ENCODE results near the gene DPEP3.

The DPEP3 gene

DNA sequence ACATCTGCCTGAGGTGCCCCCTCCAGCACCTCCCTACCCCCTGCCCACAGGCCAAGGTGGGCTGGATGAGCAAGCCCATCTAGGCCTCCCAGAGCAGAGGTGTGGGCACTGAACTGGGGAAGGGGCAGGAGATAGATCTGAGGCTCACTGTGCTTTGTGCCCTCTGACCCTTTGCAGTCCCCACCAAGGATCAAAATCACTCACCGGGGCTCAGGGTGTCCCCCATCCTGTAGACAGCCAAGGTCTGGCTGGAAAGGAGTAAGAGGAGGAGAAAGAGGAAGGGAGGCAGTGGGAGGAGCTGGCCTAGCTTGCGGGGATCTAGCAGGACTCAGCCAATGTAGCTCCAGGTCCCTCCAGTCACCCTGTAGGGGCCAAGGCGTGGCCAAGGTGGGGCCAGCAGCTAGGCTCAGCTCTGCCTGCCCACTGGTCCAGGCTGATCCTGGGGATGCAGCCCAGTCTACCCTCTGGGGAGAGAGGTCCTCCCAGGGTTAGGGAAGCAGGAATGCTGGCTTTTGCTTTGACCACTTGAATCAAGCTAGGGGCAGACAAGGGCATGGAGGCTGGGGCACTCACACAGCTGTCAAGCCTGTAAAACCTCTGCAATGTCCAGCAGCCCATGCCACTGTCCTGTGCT lies 13.6 kb downstream of the DPEP3 start:
- DNase-seq, result no peak

DNA sequence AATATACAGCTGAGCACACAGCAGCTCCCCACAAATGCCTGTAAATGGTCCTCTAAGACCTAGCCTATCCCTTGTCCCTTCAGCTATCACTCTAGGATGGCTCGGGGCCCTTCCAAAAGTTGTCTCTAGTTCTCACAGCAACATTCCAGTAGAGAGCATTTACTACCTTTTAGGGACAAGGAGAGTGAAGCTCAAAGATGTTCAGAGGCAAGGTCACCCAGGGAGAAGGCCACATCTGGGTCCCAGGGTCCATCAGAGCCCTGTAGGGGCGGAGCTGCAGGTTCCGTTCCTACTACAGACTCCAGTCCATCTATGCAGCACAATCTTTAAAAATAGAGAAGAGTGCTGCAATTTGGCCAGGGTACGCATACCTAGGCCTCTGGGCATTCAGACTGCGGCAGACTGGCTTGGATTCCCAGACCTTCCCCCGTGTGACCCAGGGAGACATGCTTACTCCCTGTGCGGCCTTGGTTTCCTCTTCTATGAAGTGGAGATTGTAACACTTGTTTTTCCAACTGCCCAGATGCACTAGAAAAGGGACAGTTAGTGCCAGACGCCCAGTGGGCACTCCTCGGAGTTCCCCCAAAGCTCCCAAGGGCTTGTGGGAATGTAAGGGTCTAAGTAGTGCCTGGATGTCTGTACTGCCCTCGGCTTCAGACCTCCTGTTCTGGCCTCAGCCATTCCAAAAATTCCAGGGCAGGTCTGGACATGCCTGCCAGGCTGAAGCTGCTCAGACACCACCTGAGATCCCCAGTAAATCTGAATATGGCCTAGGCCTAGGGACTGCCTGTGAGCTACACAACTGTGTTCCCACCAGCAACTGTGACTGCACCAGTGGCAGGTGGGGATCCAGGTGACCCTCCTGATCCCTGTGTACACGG lies 14.4 kb downstream of the DPEP3 start:
- no peak for DNase-seq

DNA sequence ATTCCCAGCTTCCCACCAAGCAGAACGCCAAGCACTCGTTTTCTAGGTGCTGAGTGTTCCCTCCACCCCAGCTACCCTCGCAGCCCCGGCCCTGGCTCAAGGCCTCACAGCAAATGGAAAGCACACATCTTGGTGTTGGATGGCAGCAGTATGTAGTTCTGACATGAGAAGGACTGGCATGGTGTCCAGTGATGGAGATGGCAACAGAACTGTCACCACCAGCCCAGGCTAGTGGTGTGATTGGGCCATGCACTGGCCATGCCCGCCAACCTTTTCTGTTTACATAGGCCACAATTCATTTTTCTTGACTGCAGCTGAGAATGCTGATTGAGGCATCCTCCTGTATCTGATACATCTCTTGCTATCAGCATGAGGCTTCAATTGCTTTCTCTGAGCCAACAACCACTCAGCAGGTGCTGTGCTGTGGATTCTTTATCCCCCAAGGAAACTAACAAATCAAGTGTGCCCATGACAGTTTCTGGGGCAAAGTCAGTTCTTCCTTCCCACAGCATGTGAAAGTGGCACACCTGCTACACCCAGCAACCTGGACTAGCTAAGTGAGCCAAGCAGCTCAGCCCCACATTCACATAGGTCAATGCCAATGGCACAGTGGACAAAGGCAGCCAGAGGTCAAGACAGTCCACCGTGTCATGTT lies 15.7 kb downstream of the DPEP3 start:
- no peak for DNase-seq

DNA sequence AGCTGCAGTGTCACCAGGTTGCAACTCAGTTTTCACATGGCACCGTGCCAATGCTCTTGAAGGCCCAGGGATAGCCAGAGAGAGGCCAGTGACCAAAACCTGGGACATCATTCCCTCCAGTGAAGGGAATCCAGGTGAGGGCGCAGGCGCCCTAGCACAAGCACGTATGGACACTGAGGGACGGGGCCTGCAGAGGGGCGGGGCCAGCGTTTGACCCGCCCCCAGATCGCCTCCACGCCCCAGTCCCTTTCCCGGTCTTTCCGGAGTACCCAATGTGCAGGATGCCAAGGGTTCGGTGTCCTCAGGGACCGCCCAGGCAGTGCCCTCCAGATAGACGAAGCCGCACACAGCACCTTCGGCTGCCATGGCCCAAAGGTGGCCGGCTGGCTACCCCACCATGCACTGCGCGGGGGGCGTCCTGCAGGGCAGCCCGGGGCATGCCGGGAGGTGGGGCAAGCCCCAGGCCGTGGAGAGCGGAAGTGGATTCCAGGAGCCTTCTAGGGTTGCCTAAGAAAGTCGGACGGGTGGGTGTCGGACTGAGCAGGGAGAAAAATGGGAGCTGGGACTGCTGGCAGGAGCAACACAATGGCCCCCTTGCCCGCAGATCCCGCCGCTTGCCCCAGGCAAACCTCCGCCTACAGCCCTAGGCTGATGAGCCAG lies 16.5 kb downstream of the DPEP3 start:
- no peak for DNase-seq

DNA sequence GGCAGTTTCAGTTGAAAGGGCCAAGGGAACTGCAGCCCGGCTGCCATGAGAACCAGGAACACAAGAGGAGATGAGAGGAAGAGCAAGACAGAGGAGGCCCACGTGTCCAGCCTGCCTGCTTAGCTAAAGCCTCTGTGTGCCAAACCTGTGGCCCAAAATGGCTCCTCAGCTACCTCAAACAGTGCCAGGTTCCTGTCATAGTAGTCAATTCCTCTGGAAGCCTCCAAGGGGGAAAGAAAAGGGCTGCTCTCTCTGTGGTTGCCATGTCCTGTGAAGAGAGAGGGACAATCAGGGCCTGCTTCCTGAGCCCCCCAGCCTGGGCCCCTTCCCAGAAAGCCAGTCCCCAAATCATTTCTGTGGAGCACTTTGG lies 17.0 kb downstream of the DPEP3 start:
- DNase-seq, result no peak

DNA sequence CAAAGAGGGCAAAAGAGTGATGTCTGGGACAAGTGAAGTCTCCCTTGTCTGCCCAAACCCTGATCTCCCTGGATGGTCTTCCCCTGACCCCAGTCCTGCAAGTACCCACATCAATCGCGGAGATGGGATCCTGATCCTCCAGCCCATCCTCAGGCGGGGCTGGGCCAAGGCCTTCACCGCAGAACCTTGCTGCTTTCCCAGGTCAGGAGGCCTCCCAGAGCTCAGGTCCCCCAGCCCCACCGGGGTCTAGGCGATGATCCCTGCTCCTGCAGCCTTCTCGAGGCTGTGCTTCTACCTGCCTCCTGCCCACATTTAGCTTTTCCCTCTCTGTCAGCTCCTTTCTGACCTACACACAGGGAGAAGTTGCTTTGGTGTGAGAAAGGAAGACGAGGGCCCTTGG lies 18.2 kb downstream of the DPEP3 start:
- no peak for DNase-seq

DNA sequence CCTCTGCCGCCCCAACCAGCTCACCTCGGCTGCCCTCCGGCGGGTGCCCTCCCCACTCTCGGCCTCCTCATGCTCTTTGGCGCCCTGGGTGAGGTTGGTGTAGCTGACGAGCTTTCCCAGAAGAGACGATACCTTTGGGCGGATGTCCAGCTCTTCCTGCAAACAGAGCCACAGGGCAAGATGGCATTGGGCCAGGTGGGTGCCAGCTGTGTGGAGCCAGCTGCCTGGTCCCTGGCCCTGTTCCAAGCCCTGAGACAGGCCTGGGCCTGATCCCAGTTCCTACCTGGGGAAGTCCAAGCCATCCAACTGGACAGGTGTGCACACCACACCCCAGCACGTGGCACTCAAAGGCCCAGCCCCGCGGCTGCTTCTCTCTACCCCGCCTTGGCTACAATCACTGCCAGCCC lies 18.7 kb downstream of the DPEP3 start:
- DNase-seq, result no peak

DNA sequence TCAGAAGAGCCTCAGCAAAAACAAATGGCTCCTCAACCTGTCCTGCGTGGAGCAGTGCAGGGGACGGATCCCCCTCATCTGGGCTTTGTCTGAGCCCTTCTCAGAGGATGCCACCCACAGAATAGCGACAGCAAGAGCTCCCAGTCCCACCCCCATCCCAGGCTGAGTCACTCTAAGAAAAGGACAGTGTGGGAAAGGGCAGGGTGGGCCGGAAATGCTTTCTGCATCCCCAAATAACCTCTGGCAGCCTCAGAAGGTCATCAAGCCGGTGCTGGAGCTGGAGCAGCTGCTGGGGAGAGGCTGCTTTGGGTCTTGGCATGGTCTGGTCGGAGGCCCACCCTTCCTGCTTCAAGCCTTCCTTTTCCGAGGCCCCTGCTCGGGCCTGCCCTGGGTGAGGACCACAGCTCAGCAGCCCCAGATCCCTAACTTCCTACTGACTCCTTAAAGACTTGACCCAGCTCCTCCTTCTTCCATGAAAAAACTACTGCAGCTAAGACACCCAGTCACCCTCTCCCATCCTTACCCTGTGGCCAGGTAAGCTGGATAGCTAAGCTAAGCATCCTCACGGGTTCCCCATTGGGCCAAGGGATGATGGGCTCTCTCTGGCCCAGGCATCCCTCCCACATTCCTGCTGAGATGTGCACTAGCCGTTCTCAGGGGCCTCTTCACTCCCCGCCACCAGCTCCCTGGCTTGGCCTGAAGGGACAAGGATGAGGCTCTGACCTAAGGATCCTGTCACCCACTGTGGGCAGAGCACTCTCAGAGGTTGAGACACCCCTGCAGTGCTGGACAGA lies 20.6 kb downstream of the DPEP3 start:
- no peak for DNase-seq

DNA sequence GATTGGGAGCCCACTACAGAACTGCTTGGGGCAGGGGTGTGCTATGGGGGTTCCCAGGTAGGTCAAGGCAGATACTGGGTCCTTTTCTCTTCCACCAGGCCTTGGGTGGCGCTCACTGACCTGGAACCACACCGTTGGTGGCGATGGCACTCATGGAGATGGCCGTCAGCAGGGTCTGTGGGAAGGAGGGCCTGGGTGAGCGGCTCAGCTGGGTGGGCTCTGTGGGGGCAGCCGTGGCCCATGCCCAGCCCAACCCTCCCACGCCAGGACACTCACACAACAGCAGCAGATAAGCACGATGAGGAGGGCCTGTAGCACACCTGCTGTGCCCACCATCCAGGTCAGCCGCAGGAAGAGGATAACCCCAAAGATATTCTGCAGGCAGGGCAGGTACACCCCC lies 22.7 kb downstream of the DPEP3 start:
- DNase-seq, result no peak

DNA sequence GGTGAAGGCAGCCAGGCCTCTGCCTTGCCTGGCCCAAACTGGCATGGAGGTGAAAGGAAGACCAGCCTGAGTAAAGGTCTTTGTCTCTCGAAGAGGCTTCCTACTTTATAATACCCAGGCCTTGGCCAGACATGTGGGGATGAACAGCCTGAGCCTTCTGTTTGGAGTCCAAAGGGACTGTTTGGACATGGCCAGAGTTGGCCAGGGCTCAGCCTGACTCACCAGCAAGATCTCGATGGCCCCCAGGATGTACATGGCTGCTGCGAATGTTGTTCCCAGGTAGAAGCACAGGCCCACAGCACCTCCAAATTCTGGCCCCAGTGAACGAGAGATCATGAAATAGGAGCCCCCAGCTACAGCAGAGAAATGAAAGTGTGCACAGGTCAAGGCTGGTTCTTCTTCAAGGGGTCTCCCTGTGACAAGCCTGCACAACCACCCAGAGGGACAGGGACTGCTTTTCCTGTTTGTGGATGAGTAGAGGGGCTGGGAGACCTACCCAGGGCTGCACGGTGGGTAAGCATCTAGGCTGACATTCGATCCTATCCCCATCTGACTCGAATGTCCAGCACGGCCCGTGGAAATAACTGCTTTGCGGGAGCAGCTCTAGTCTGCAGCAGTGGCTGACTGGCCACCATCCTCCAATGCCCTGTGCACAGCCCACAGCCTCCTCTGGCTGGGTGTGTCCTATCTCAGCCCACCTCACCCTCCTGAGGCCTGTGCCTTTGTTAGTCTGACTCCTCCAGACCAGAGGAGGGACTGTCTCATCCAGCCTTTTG lies 25.7 kb downstream of the DPEP3 start:
- DNase-seq, result no peak

DNA sequence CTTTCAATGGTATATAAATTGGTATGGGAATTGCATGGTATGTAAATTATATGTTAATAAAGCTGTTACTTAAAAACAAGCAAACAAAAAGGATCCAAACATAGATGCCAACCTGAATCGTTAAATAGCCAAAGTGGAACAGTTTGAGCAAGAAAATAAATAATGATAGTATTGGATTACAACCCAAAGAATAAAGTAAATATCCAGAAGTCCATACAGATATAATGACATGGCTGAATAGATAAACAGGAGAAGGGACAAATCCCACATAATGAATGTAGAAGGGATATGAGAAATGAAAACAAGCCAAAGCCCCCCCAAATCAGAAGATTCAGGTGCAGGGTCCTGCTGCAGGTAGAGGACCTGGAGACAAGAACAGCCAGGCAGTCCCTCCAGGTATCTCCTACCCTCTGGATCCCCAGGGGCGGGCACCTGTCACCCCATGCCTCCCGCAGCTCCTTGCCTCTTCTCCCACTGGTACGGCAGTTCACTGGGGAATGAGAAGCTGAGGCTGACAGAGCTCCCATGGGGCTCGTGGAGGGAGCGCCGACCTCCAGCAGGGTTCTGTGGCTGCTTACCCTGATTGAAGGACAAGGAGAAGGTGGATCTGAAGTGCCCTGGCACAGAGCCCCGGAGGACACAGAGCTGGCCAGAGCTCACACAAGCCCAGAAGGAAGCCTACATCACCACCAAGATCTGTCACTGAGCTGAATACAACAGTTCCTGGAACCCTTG lies 26.5 kb downstream of the DPEP3 start:
- DNase-seq, result no peak

DNA sequence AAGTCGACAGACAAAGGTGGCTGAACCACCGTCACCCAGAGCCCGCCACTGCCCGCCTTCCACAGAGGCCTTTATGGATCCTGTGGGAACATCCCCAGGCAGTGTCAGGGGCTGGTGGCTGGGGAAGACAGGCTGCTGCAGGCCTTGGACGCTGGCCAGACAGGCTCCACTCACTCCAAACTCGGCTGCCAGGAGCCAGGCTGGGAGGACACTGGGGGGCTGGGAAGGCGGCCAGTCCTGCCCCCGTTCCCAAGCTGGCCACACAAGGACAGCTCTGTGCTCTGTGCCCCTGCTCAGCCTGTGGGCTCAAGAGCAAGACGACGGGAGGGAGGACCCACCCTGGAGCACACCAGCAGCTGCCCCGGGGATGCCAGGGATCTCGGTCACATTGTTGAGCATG lies 28.8 kb downstream of the DPEP3 start:
- DNase-seq, result no peak

DNA sequence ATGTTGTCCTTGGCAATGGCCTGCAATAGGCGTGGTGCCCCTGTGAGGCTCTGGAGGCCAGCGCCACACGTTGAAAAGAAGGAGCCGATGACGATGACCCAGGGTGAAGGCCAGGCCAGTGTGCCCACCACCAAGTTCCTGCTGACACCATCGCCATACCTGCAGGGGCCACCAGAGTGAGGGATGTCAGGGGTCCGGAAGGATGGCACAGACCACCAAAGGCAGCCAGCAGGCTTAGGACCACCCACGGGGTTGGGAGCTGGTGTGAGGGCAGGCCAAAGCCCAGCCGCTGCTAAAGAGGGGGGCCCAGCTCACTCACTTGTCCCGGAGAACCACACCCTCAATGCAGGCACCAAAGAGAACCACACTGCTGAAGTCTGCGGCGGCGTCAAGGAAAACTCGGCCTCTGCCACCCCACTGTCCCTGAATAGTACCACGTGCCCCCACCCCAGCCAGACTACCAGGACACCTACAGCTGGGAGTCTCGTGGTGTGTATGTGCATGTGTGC lies 29.9 kb downstream of the DPEP3 start:
- no peak for DNase-seq

DNA sequence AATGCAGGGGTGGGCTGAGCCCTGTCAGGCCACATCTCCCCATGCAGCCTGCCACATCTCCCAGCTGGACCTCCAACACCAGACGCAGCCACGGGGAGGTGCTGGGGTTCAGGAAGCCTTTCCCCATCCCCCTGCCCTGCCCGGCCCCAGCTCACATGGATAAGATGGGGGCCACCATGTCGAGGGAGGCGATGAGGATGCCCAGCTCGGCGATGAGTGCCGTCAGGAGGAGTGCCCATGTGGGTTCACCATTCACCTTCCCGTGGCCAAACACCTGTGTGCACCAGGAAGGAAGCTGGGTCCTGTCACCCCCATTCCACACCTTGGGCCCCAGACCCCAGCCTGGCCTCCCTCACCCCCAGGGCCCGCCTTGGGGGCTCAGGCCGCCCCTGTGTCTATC lies 30.7 kb downstream of the DPEP3 start:
- DNase-seq, result no peak

DNA sequence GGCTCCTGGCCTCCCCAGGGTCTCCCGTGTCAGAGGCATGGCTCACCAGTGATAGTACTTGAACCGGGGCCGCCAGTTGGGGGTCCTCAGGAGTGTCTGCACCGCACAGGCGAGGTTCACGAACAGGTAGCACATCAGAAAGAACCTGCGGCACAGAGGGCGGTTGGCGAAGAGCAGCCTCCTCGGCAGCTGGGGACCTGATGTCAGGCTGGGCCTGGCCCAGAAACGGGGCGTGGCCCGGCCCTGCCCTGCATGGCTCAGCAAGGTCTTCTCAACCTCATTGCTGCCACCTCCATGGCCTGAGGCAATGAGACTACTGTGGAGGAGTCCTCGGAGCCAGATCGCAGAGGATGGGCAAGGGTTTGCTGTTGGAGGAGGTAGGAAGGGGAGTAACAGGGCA lies 32.3 kb downstream of the DPEP3 start:
- DNase-seq, result no peak

DNA sequence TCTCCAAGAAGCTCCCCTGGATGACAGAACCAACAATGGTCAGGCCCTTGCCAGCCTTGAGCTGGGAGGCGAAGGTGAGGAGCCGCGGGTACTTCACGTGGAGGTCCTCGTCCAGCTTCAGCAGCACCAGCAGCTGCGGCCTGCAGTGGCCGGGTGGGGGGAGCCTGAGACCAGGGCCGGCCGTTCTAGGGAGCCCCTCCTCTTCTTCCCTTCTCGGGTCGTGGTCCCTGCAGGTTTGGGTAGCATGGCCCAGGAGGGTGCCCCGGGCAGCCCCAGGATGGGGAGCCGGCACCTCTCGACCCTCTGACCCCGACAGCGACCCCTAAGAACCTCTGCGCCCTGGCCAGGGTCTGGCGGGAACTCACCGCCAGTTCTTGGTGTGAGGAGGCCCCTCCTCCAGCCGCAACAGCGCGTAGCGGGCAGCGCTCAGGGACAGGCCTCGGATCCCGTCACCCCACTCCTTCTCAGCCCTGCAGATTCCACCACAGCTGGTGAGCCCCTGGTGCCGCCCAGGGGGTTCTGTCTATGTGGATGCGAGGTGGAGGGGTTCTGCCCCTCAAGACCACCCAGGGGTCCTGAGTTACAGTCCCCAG lies 33.2 kb downstream of the DPEP3 start:
- no peak for DNase-seq

DNA sequence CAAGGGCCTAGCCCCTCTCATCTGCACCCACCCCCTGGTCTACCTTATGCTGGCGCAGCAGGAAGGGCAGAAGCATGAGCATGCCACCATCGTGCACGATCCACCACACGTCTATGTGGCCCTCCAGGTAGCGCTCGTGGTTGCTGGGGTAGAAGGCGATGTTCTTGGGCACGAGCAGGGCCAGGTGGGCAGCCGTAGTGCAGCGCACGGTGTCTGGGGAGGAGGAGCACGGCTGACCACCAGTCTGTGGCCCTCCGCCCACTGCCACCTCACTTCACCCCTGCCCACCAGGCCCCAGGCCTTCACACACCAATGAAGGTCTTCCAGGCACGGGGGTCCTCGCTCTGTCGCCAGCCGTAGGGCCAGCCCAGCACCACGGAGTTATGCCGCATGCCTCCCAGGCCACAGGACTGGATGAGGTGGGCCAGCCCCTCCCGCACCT lies 34.1 kb downstream of the DPEP3 start:
- DNase-seq, result no peak

DNA sequence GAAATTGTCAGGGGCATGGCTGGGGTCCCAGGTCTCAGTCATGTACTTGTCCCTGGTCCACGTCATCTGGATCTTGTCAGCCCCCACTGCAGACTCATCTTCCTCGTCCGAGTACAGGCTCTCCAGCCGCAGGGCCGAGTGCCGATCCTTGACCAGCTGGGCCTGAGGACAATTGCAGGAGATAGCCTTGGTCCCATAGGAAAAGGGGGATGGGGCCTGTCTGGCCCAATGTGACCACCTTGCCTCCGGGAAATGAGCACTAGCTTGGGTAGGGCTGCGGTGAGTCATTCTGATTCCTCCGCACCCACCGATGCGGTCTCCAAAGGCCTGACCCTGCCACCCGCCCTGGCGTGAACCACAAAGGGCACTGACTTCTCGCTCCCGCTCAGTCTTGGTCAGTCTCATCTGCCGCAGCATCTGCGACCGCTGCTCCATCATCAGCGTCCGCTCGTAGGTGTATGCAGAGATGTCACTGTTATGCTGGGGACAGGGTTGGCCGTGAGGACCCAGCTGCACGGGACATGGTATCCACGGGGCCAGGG lies 34.8 kb downstream of the DPEP3 start:
- no peak for DNase-seq

DNA sequence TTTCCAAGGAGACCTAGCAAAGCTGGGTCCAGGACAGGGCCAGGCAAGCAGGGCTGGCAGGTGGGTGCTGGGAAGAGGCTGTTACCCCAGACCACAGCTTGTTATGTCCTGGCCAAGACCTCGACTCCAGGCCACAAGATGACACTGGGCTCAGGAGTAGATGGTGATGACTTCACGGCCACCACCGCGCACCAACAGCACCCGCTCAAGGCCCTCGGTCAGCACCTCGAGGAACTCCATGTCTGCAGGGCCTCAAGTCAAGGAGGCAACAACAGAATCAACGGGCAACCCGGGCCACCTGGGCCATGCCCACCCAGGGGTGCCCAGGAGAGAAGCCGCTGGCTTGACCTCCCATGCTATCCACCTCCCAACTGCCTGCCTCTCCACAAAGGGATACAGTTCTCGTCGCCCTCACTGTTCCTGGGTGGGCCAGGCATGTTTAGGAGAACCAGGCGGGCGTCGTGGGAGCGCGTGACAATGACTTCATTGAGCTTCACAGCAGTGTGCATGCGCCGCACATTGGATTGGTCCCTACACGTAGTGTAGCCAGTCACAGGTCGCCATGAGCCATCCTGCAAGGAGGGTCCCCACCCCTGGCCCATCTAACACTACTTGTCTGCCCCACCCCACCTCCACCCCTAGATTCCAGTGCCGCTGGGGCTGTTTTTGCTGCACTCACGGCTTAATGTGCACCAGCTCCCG lies 35.5 kb downstream of the DPEP3 start:
- DNase-seq, result no peak
